ENCODE data around the gene TEAD3. TPM values are rescaled to one million over a fixed set of nuclear protein-coding genes. Genes with fewer than 3 reads are reported as not detected.

Gene TEAD3
- total RNA-seq, 1 donor from 2014 or later: 19.8 TPM

DNA sequence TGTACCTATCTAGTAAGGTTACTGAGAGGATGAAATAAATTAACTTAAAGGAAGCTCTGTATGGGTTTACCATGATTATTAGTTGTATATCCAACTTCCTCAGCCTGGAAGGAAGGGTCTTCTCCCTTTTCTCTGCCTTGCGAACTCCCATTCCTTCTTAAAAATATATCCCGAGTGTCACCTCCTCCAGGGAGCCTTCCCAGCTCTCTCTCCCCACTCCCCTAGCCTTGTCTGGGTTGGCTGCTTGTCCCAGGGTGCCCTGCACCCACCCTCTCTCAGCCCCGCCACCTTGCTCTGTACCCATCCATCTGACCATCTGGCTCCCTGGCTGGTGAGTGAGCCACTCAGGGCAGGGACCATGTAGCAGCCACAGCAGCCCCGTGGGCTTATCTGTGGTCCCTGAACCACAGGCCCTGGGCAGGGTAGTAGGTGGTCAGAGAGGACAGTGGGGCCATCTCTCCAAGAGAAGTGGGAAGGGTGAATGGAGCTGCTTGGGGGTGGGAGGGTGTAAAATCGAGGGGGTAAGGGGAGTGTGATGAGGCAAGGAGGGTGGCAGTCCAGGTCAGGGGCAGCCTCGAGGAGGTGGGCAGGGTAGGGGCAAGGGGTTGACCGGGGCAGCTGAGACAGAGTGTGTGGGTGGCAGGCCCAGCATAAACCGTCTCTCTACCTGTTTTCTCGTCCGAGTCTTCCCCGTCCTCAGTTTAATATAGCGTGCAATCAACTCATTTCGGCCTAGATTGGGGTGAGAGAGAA lies 12.8 kb downstream of the TEAD3 start:
- Histone ChIP-seq H3K9me3 (no peaks in the 10 kb centered on the region), H3K27me3 (no peaks in the 10 kb centered on the region), H3K36me3 (peaks cover 43 to 45% of the 10 kb centered on the region in 2 donors), H3K27ac (peak overlapping the region; percentile 90 to 100), H3K4me1 (peaks cover 26 to 42% of the 10 kb centered on the region in 2 donors), H3K4me3 (no peak overlapping the region)
- TF ChIP-seq, protein P1, sequence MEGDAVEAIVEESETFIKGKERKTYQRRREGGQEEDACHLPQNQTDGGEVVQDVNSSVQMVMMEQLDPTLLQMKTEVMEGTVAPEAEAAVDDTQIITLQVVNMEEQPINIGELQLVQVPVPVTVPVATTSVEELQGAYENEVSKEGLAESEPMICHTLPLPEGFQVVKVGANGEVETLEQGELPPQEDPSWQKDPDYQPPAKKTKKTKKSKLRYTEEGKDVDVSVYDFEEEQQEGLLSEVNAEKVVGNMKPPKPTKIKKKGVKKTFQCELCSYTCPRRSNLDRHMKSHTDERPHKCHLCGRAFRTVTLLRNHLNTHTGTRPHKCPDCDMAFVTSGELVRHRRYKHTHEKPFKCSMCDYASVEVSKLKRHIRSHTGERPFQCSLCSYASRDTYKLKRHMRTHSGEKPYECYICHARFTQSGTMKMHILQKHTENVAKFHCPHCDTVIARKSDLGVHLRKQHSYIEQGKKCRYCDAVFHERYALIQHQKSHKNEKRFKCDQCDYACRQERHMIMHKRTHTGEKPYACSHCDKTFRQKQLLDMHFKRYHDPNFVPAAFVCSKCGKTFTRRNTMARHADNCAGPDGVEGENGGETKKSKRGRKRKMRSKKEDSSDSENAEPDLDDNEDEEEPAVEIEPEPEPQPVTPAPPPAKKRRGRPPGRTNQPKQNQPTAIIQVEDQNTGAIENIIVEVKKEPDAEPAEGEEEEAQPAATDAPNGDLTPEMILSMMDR (IDR thresholded peaks at IDR 0.05): no peak
- intact Hi-C loops (cut with DNase I): loop anchor here (10.0 kb wide), 1 partner anchor 329 kb away; no protein-coding TSS in a partner anchor
- no peak for DNase-seq (ENCODE audit: low spot score in 2 of 2)

DNA sequence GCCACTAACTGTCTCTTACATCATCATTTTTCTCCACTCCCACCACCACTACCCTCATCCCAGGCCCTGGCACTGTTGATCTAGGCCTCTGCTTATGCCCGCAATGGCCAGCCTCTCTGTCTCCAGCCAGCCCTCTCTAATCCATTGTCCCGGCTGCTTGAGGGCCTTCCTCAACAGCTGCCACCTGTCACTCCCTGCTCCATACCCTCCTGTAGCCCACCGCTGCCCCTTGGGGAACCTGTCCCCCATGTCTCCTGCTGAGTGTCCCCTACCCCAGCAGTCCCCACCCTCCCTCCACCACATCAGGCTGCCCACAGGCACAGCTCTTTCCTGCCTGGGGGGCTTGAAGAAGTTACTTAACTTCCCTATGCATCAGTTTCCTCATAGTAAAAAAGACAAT lies 13.4 kb downstream of the TEAD3 start:
- no peak for DNase-seq (ENCODE audit: low spot score in 2 of 2)
- Histone ChIP-seq H3K4me1 (peaks cover 24 to 36% of the 10 kb centered on the region in 2 donors), H3K36me3 (peaks cover 45 to 51% of the 10 kb centered on the region in 2 donors), H3K27me3 (no peaks in the 10 kb centered on the region), H3K9me3 (no peaks in the 10 kb centered on the region), H3K27ac (peak overlapping the region in 1 of 2 donors; percentile 90), H3K4me3 (no peak overlapping the region)
- intact Hi-C loops (cut with DNase I): loop anchor here (10.0 kb wide), 1 partner anchor 329 kb away; no protein-coding TSS in a partner anchor
- TF ChIP-seq, protein P1 (IDR thresholded peaks at IDR 0.05): no peak

DNA sequence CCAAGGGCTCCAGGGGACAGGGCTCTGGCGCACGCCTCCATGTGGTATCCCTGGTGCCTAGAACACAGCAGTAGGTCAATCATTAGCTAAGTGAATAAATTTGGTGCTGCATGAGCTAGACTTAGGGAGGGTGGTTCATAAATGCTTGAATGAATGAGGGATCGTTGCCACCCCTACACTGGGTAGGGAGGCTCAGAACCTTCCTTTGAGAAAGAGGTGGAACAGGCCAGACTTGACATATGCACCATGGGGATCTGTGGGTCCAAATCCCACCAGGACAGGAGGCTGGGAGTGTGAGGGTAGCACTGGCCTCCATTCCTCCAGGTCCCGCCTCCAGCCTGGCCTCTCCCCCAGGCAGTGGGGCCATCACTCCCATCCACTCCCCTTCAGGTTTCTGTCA lies 13.8 kb downstream of the TEAD3 start:
- intact Hi-C loops (cut with DNase I): loop anchor here (10.0 kb wide), 1 partner anchor 328 kb away; no protein-coding TSS in a partner anchor
- Histone ChIP-seq H3K27ac (no peak overlapping the region), H3K9me3 (no peaks in the 10 kb centered on the region), H3K36me3 (peaks cover 45 to 56% of the 10 kb centered on the region in 2 donors), H3K4me1 (peaks cover 20 to 32% of the 10 kb centered on the region in 2 donors), H3K27me3 (no peaks in the 10 kb centered on the region), H3K4me3 (no peak overlapping the region)
- DNase-seq (ENCODE audit: low spot score in 2 of 2): no peak
- TF ChIP-seq, protein P1 (IDR thresholded peaks at IDR 0.05): no peak

DNA sequence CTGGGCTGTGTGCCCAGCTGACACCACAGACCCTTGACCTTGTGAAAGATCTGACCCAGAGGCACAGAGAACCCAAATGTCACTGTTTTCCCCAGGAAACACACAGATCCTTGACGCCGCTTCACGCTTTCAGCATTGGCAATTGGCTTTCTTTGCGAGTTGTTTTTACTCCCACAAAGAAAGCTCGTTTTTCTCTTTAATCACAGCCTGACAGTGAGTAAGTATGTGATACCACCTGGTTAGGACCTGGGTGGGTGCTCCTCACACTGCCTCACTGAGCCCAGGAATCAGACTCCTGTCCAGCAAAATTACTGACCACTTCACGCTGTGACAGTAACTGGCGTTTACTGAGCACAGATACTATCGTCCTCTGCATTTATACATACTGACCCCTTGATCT lies 15.7 kb downstream of the TEAD3 start:
- H3K4me1 ChIP-seq: peaks cover 9 to 16% of the 10 kb centered on the region in 2 donors
- no peak overlapping the region for H3K27ac ChIP-seq
- peaks cover 49 to 72% of the 10 kb centered on the region in 2 donors for H3K36me3 ChIP-seq

DNA sequence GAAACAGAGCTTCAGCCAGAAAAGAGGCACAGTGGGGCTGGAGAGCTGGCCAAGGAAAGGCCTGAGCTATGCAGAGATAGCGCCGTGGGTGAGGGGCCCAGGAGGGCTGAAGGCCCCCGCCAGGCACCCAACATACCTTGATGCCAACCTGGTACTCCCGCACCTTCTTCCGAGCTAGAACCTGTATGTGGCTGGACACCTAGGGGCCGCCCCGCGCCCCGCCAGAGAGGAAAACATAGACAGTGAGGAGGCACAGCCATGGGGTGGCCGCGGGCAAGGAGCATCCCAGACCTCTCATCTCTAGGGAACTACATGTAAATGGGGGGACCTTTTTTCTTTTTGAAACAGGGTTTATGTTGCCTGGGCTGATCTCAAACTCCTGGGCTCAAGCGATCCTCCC lies 16.7 kb downstream of the TEAD3 start:
- no peaks in the 10 kb centered on the region for H3K27me3 ChIP-seq
- H3K27ac ChIP-seq: peak overlapping the region in 1 of 2 donors; percentile 9
- no peaks in the 10 kb centered on the region for H3K9me3 ChIP-seq
- peaks cover 0 to 5% of the 10 kb centered on the region in 2 donors for H3K4me1 ChIP-seq
- no peak for DNase-seq (ENCODE audit: low spot score in 2 of 2)
- H3K4me3 ChIP-seq: no peak overlapping the region
- intact Hi-C loops (cut with DNase I): loop anchor here (10.0 kb wide), 1 partner anchor 325 kb away; no protein-coding TSS in a partner anchor
- TF ChIP-seq, protein P1 (IDR thresholded peaks at IDR 0.05): no peak
- H3K36me3 ChIP-seq: peaks cover 53 to 82% of the 10 kb centered on the region in 2 donors

More for the DNA sequence above, 15.7 kb downstream of the TEAD3 start:
- H3K9me3 ChIP-seq: no peaks in the 10 kb centered on the region
- intact Hi-C loops (cut with DNase I): loop anchor here (10.0 kb wide), 1 partner anchor 326 kb away; no protein-coding TSS in a partner anchor
- H3K4me3 ChIP-seq: no peak overlapping the region
- no peaks in the 10 kb centered on the region for H3K27me3 ChIP-seq
- TF ChIP-seq, protein P1 (IDR thresholded peaks at IDR 0.05): no peak
- DNase-seq (ENCODE audit: low spot score in 2 of 2): no peak

Measured in ascending aorta (tissue), 2 donors.